H1 (cell line): ENCODE results near the gene PARD3. TPM values are rescaled to one million over a fixed set of nuclear protein-coding genes. Genes with fewer than 3 reads are reported as not detected.

ENCODE experiments used
- CTCF ChIA-PET: fragments of 300-600 bp; sonication (Branson Sonifier 250); formaldehyde crosslinking; loops from one replicate; lab custom pipeline; 2021; ENCODE audit not compliant: partially characterized antibody; lab: Charles Lee
- POLR2A ChIA-PET: fragments of 300-600 bp; sonication (Branson Sonifier 250); formaldehyde crosslinking; loops from one replicate; lab custom pipeline; 2021; ENCODE audit warnings: inconsistent platforms; ENCODE audit not compliant: partially characterized antibody; lab: Charles Lee
- DNase-seq, 2 experiments: peaks; one replicate each; pipeline versions ENCODE4 v3.0.0 to v3.0.0-alpha.2; 2010 to 2022; ENCODE audit warnings: low spot score in 2 of 2, low read depth in 1 of 2, mixed read lengths in 1 of 2
- FAIRE-seq: peaks from 2 replicates; lab custom pipeline; 2011; peaks lifted over from hg19 to GRCh38; lab: Jason Lieb, UNC
- H2AFZ ChIP-seq: 2 replicates; pipeline ENCODE4 v1.8.1; 2012; ENCODE audit warnings: low read length, inconsistent platforms
- H2AK5ac ChIP-seq: 2 replicates; pipeline ENCODE4 v1.6.1; 2013; ENCODE audit warnings: low read depth, low read length
- H2BK120ac ChIP-seq: replicated peaks from 2 replicates; pipeline ENCODE3; 2013; ENCODE audit warnings: low read depth, low read length, inconsistent platforms
- H2BK12ac ChIP-seq: 2 replicates; pipeline ENCODE4 v1.6.1; 2013; ENCODE audit warnings: low read depth, low read length
- H2BK15ac ChIP-seq: 2 replicates; pipeline ENCODE4 v1.6.1; 2013; ENCODE audit warnings: low read length
- H2BK20ac ChIP-seq: 2 replicates; pipeline ENCODE4 v1.6.1; 2013; ENCODE audit warnings: low read length
- H2BK5ac ChIP-seq: 2 replicates; pipeline ENCODE4 v1.6.1; 2013; ENCODE audit warnings: low read depth, low read length
- H3K14ac ChIP-seq: 2 replicates; pipeline ENCODE4 v1.6.1; 2013; ENCODE audit warnings: inconsistent platforms; ENCODE audit not compliant: insufficient read length
- H3K18ac ChIP-seq: 2 replicates; pipeline ENCODE4 v1.6.1; 2013; ENCODE audit warnings: low read length; ENCODE audit errors: extremely low read depth
- H3K23ac ChIP-seq: 2 replicates; pipeline ENCODE4 v1.6.1; 2013; ENCODE audit warnings: inconsistent platforms; ENCODE audit not compliant: insufficient read length
- H3K23me2 ChIP-seq: 2 replicates; pipeline ENCODE4 v1.6.1; 2013; ENCODE audit warnings: low read depth, low read length
- H3K27ac ChIP-seq: 2 replicates; pipeline ENCODE4 v1.6.1; 2011; ENCODE audit warnings: low read depth, low read length, inconsistent platforms
- H3K27me3 ChIP-seq, 4 experiments: replicated peaks in 1 of 4; 1 replicate in 1 of 4; 2 replicates in 3 of 4; pipeline versions ENCODE4 v1.6.1 to v1.8.1; 2011 to 2013; ENCODE audit warnings: low read length in 3 of 4, mild to moderate bottlenecking in 3 of 4, inconsistent platforms in 2 of 4, mixed read lengths in 2 of 4, moderate library complexity in 1 of 4; ENCODE audit not compliant: control insufficient read depth in 3 of 4, insufficient read depth in 3 of 4; ENCODE audit errors: extremely low read depth in 1 of 4
- H3K36me3 ChIP-seq, 4 experiments: 2 replicates each; pipeline versions ENCODE4 v1.6.1 to v1.8.1; 2011 to 2013; ENCODE audit warnings: mild to moderate bottlenecking in 4 of 4, low read length in 3 of 4, moderate library complexity in 2 of 4, control low read depth in 1 of 4, inconsistent platforms in 1 of 4; ENCODE audit not compliant: insufficient read depth in 4 of 4, control insufficient read depth in 2 of 4
- H3K4ac ChIP-seq: replicated peaks from 2 replicates; pipeline ENCODE3; 2013; ENCODE audit warnings: low read length, low read depth, mixed read lengths, inconsistent platforms; ENCODE audit not compliant: insufficient read length
- H3K4me1 ChIP-seq, 4 experiments: replicated peaks in 1 of 4; 1 replicate in 1 of 4; 2 replicates in 3 of 4; pipeline versions ENCODE4 v1.6.1 to v1.8.1; 2011 to 2013; ENCODE audit warnings: low read length in 3 of 4, inconsistent platforms in 2 of 4, mixed read lengths in 1 of 4; ENCODE audit not compliant: insufficient read depth in 4 of 4, control insufficient read depth in 3 of 4
- H3K4me2 ChIP-seq, 2 experiments: 2 replicates each; pipeline versions ENCODE4 v1.6.1 to v1.8.1; 2011 to 2013; ENCODE audit warnings: low read depth in 2 of 2, low read length in 2 of 2, control low read depth in 1 of 2, inconsistent platforms in 1 of 2, mild to moderate bottlenecking in 1 of 2; ENCODE audit not compliant: insufficient read depth in 1 of 2
- H3K4me3 ChIP-seq, 4 experiments: fragments of 200-600, 300-600 bp in 1 of 4; sonication (generic), shearing (Covaris generic), sonication (Bioruptor Twin) in 1 of 4; 2 replicates each; pipeline versions ENCODE4 v1.5.1 to v1.8.1; 2011 to 2016; ENCODE audit warnings: low read length in 4 of 4, low read depth in 3 of 4, control low read depth in 2 of 4, inconsistent platforms in 2 of 4, mild to moderate bottlenecking in 2 of 4, mixed read lengths in 1 of 4, moderate library complexity in 1 of 4; ENCODE audit not compliant: insufficient read depth in 2 of 4; ENCODE audit errors: extremely low read depth in 1 of 4
- H3K56ac ChIP-seq: replicated peaks from 2 replicates; pipeline ENCODE3; 2013; ENCODE audit warnings: low read depth, mild to moderate bottlenecking, mixed read lengths, low read length, inconsistent platforms; ENCODE audit not compliant: insufficient read length
- H3K79me1 ChIP-seq: 2 replicates; pipeline ENCODE4 v1.6.1; 2013; ENCODE audit warnings: low read depth, low read length, control low read depth
- H3K79me2 ChIP-seq, 2 experiments: 2 replicates each; pipeline versions ENCODE4 v1.6.1 to v1.8.1; 2012 to 2013; ENCODE audit warnings: low read length in 2 of 2, mild to moderate bottlenecking in 2 of 2, inconsistent platforms in 1 of 2; ENCODE audit not compliant: insufficient read depth in 2 of 2, control insufficient read depth in 1 of 2
- H3K9ac ChIP-seq, 4 experiments: replicated peaks in 1 of 4; 1 replicate in 1 of 4; 2 replicates in 3 of 4; pipeline versions ENCODE4 v1.6.1 to v1.8.1; 2011 to 2013; ENCODE audit warnings: low read depth in 3 of 4, low read length in 3 of 4, control low read depth in 2 of 4, mild to moderate bottlenecking in 2 of 4, moderate library complexity in 2 of 4, inconsistent platforms in 1 of 4; ENCODE audit errors: extremely low read depth in 1 of 4
- H3K9me3 ChIP-seq, 2 experiments: 2 replicates each; pipeline versions ENCODE4 v1.6.1 to v1.8.1; 2012 to 2013; ENCODE audit warnings: mild to moderate bottlenecking in 2 of 2, moderate library complexity in 2 of 2, control low read depth in 1 of 2, inconsistent platforms in 1 of 2, low read depth in 1 of 2, low read length in 1 of 2, mixed read lengths in 1 of 2; ENCODE audit not compliant: insufficient read depth in 2 of 2
- H4K20me1 ChIP-seq, 2 experiments: replicated peaks in 1 of 2; 2 replicates each; pipeline versions ENCODE3 to v1.8.1; 2011 to 2013; ENCODE audit warnings: inconsistent platforms in 2 of 2, low read length in 2 of 2, mild to moderate bottlenecking in 1 of 2; ENCODE audit not compliant: insufficient read depth in 2 of 2, control insufficient read depth in 1 of 2
- H4K5ac ChIP-seq: 2 replicates; pipeline ENCODE4 v1.6.1; 2013; ENCODE audit warnings: low read length, low read depth, mixed read lengths, inconsistent platforms; ENCODE audit not compliant: insufficient read length
- H4K8ac ChIP-seq: 2 replicates; pipeline ENCODE4 v1.8.0; 2013; ENCODE audit warnings: mild to moderate bottlenecking, moderate library complexity, low read length, inconsistent platforms; ENCODE audit not compliant: insufficient read depth; ENCODE audit errors: extremely low read depth
- H4K91ac ChIP-seq: replicated peaks from 2 replicates; pipeline ENCODE3; 2013; ENCODE audit warnings: low read length, mixed read lengths, inconsistent platforms; ENCODE audit not compliant: insufficient read length
- ASH2L ChIP-seq: fragments of 200-600, 300-600 bp; sonication (generic); IDR thresholded peaks from one replicate; pipeline ENCODE4 v1.7.1; 2017; ENCODE audit warnings: low read length
- BRCA1 ChIP-seq: IDR thresholded peaks from 2 replicates; pipeline ENCODE4 v1.6.1; 2012; ENCODE audit warnings: low read depth, low read length, improper control_type of control experiment
- EZH2 ChIP-seq: fragments of 200-600 bp; sonication (generic); IDR thresholded peaks from 2 replicates; pipeline ENCODE4 v1.7.1; 2012; ENCODE audit warnings: low read depth, mild to moderate bottlenecking, moderate library complexity, low read length, inconsistent platforms; ENCODE audit not compliant: severe bottlenecking
- GABPA ChIP-seq: IDR thresholded peaks from 2 replicates; pipeline ENCODE4 v1.6.1; 2011; ENCODE audit warnings: mild to moderate bottlenecking, low read length, moderate library complexity, borderline replicate concordance; ENCODE audit not compliant: insufficient read depth
- PHF8 ChIP-seq: fragments of 200-600 bp; sonication (generic); conservative IDR thresholded peaks from 2 replicates; pipeline ENCODE4 v1.7.1; 2012; ENCODE audit warnings: low read depth, mild to moderate bottlenecking, inconsistent platforms, low read length, moderate library complexity
- POU5F1 ChIP-seq: IDR thresholded peaks from 2 replicates; pipeline ENCODE4 v1.6.1; 2011; ENCODE audit warnings: low read depth, mild to moderate bottlenecking, low read length, moderate library complexity
- RAD21 ChIP-seq, 2 experiments: IDR thresholded peaks in 1 of 2; conservative IDR thresholded peaks in 1 of 2; 2 replicates each; pipeline ENCODE4 v1.6.1; 2011; ENCODE audit warnings: low read depth in 2 of 2, low read length in 2 of 2, improper control_type of control experiment in 1 of 2, inconsistent platforms in 1 of 2, mild to moderate bottlenecking in 1 of 2, moderate library complexity in 1 of 2
- RFX5 ChIP-seq: IDR thresholded peaks from 2 replicates; pipeline ENCODE4 v1.6.1; 2011; ENCODE audit warnings: low read depth, low read length, improper control_type of control experiment, borderline replicate concordance
- SP4 ChIP-seq: IDR thresholded peaks from 2 replicates; pipeline ENCODE4 v1.6.1; 2012; ENCODE audit warnings: low read length, inconsistent platforms
- TAF1 ChIP-seq: IDR thresholded peaks from 2 replicates; pipeline ENCODE4 v1.6.1; 2011; ENCODE audit warnings: mild to moderate bottlenecking, low read depth, low read length
- TEAD4 ChIP-seq: IDR thresholded peaks from 2 replicates; pipeline ENCODE4 v1.6.1; 2012; ENCODE audit warnings: low read depth, low read length, inconsistent platforms, mixed read lengths
- ZNF274 ChIP-seq: IDR thresholded peaks from 2 replicates; pipeline ENCODE4 v1.7.0; 2012; ENCODE audit warnings: low read length, borderline replicate concordance; ENCODE audit errors: extremely low read depth
- WGBS, 2 experiments: shearing (Covaris generic) in 1 of 2; methylation state at CpG; one replicate each; pipeline versions ENCODE4 v1.1.6 to v1.1.7; 2013 to 2015; ENCODE audit warnings: low lambda C conversion rate in 2 of 2, mixed read lengths in 2 of 2, inconsistent platforms in 1 of 2, low coverage in 1 of 2, missing lambda C conversion rate in 1 of 2; ENCODE audit not compliant: insufficient replicate concordance in 2 of 2, insufficient coverage in 1 of 2, insufficient read length in 1 of 2; ENCODE audit errors: extremely low coverage in 1 of 2, missing lambda C conversion rate in 1 of 2; 5-methylcytosine and 5-hydroxymethylcytosine counted together
- polyA plus RNA-seq, 7 experiments: library from polyadenylated mRNA; depleted of rRNA in 3 of 7; stranded (reverse) in 5 of 7; unstranded in 2 of 7; fragments of >200 nt in 5 of 7; fragments of 200-250 nt in 2 of 7; gene quantifications; 1 replicate in 5 of 7; 2 replicates in 1 of 7; 4 replicates in 1 of 7; pipeline versions ENCODE4 v1.2.1 to v1.2.3, GENCODE V29; 2011 to 2013; ENCODE audit warnings: missing spikeins in 2 of 7, mixed read lengths in 2 of 7
- total RNA-seq: library from RNA; stranded (reverse); fragmentation: NEBNext Ultra II Directional; extraction: Animal tissue kit (Norgen Biotek cat#: 25700); gene quantifications from 2 replicates; pipeline ENCODE4 v1.2.1, GENCODE V29; 2021

PARD3 gene
- total and polyA plus RNA-seq, 2 of the 8 experiments (the other 6 are each of a cell fraction or from before 2014, with no cell fraction given): 19.7 to 49.1 TPM

GRCh38 chr10:34789966-34790506 is 25.1 kb downstream of the PARD3 start:
- FAIRE-seq (no peak), DNase-seq (no peak)
- no peak overlapping the region for H3K18ac ChIP-seq
- no peak overlapping the region for H4K8ac ChIP-seq
- H3K9me3 ChIP-seq: no peaks in the 10 kb centered on the region
- no peak overlapping the region; a peak in 2 of 7 replicates for H3K9ac ChIP-seq
- CTCF ChIA-PET: no interaction called here
- H3K23ac ChIP-seq: no peak overlapping the region
- no peak overlapping the region for H4K5ac ChIP-seq
- no peak overlapping the region for H2BK20ac ChIP-seq
- POLR2A ChIA-PET: no interaction called here
- H3K4me2 ChIP-seq: no peak overlapping the region
- peaks cover 19% of the 10 kb centered on the region for H3K79me1 ChIP-seq
- H2AK5ac ChIP-seq: no peak overlapping the region
- 87% methylated on average over 4 of the region's 4 CpGs; no CpG with 5 or more reads in 1 of the 2 experiments for WGBS, 2 experiments
- no peak overlapping the region for H3K4me3 ChIP-seq
- no peak overlapping the region for H2BK5ac ChIP-seq
- no peak overlapping the region for H3K27ac ChIP-seq
- H3K14ac ChIP-seq: no peak overlapping the region
- H3K4ac ChIP-seq: no peak overlapping the region
- H3K79me2 ChIP-seq: peaks cover 5 to 98% of the 10 kb centered on the region in 2 experiments
- H4K20me1 ChIP-seq: peaks cover 6 to 28% of the 10 kb centered on the region in 2 experiments
- no peaks in the 10 kb centered on the region for H3K23me2 ChIP-seq
- no peak overlapping the region for H2AFZ ChIP-seq
- no peaks in the 10 kb centered on the region for H3K27me3 ChIP-seq
- H2BK12ac ChIP-seq: no peak overlapping the region
- H3K4me1 ChIP-seq: peaks cover 2 to 7% (median 3%) of the 10 kb centered on the region in 4 experiments; a peak in 2 of 7 replicates
- H3K56ac ChIP-seq: no peak overlapping the region
- no peak overlapping the region for H2BK15ac ChIP-seq
- no peak overlapping the region for H2BK120ac ChIP-seq
- no peaks in the 10 kb centered on the region; a peak in 1 of 8 replicates for H3K36me3 ChIP-seq
- H4K91ac ChIP-seq: no peak overlapping the region
- TF ChIP-seq RAD21 (IDR thresholded peaks at IDR 0.05 in 1 of 2, conservative IDR thresholded peaks at IDR 0.05 in 1 of 2; ENCODE audit: low read depth in 2 of 2, low read length in 2 of 2) (no peak), RFX5 (no peak), TAF1 (no peak), ASH2L (no peak), EZH2 (no peak), BRCA1 (no peak), SP4 (no peak), POU5F1 (no peak), GABPA (no peak), TEAD4 (no peak), ZNF274 (no peak), PHF8 (no peak)
